MM.1S (cell line): ENCODE measurements around the gene TNFRSF12A.

Source experiments
- DNase-seq: peaks from one replicate; pipeline ENCODE4 v3.0.0-alpha.2; 2015
- H2AFZ ChIP-seq: fragments of 300-600 bp; sonication (generic); 2 replicates; pipeline ENCODE4 v1.6.0; 2016; ENCODE audit warnings: antibody characterized with exemption, low read length
- H3F3A ChIP-seq: fragments of 300-600 bp; sonication (generic); 2 replicates; pipeline ENCODE4 v1.6.1; 2016; ENCODE audit warnings: mild to moderate bottlenecking, antibody characterized with exemption, low read length, moderate library complexity, mixed read lengths; ENCODE audit not compliant: insufficient read depth
- H3K27ac ChIP-seq: fragments of 300-600 bp; sonication (generic); 2 replicates; pipeline ENCODE4 v1.5.1; 2016; ENCODE audit warnings: mild to moderate bottlenecking, low read length
- H3K27me3 ChIP-seq: fragments of 300-600 bp; sonication (generic); replicated peaks from 2 replicates; pipeline ENCODE4 v1.6.0; 2016; ENCODE audit warnings: low read length; ENCODE audit not compliant: insufficient read depth
- H3K36me3 ChIP-seq: fragments of 300-600 bp; sonication (generic); replicated peaks from 2 replicates; pipeline ENCODE4 v1.6.1; 2016; ENCODE audit warnings: mild to moderate bottlenecking, low read length, mixed read lengths; ENCODE audit not compliant: insufficient read depth
- H3K4me1 ChIP-seq: fragments of 300-600 bp; sonication (generic); 2 replicates; pipeline ENCODE4 v1.6.1; 2016; ENCODE audit warnings: low read length, mixed read lengths
- H3K4me2 ChIP-seq: fragments of 300-600 bp; sonication (generic); 2 replicates; pipeline ENCODE4 v1.6.0; 2016; ENCODE audit warnings: low read depth, low read length
- H3K4me3 ChIP-seq: fragments of 300-600 bp; sonication (generic); 2 replicates; pipeline ENCODE4 v1.5.1; 2016; ENCODE audit warnings: low read length, mixed read lengths
- H3K79me2 ChIP-seq: fragments of 300-600 bp; sonication (generic); 2 replicates; pipeline ENCODE4 v1.6.1; 2016; ENCODE audit warnings: mixed run types, low read length, mixed read lengths
- H3K9ac ChIP-seq: fragments of 300-600 bp; sonication (generic); 2 replicates; pipeline ENCODE4 v1.6.1; 2016; ENCODE audit warnings: low read length, mixed read lengths
- H3K9me2 ChIP-seq: fragments of 300-600 bp; sonication (generic); replicated peaks from 2 replicates; pipeline ENCODE4 v1.6.1; 2016; ENCODE audit warnings: mild to moderate bottlenecking, low read length, mixed read lengths; ENCODE audit not compliant: insufficient read depth
- H3K9me3 ChIP-seq: fragments of 300-600 bp; sonication (generic); replicated peaks from 2 replicates; pipeline ENCODE4 v1.6.1; 2016; ENCODE audit warnings: mild to moderate bottlenecking, low read length, mixed read lengths; ENCODE audit not compliant: insufficient read depth
- H4K20me1 ChIP-seq: fragments of 300-600 bp; sonication (generic); 2 replicates; pipeline ENCODE4 v1.6.1; 2016; ENCODE audit warnings: mild to moderate bottlenecking, low read length, moderate library complexity, mixed read lengths; ENCODE audit not compliant: insufficient read depth
- CTCF ChIP-seq: fragments of 300-600 bp; sonication (generic); IDR thresholded peaks from 2 replicates; pipeline ENCODE4 v1.5.1; 2016; ENCODE audit warnings: antibody characterized with exemption, low read length, mixed read lengths
- EZH2 ChIP-seq: fragments of 300-600 bp; sonication (generic); optimal IDR thresholded peaks from 2 replicates; pipeline ENCODE3; 2017; ENCODE audit warnings: low read depth, mild to moderate bottlenecking, antibody characterized with exemption, low read length, mixed read lengths
- EZH2phosphoT487 ChIP-seq: fragments of 300-600 bp; sonication (generic); IDR thresholded peaks from 2 replicates; pipeline ENCODE4 v1.6.1; 2018; ENCODE audit warnings: antibody characterized with exemption, low read length

Gene TNFRSF12A

GRCh38 chr16:2974319-2975056, 45.7 kb upstream of the TNFRSF12A start:
- H3K27ac ChIP-seq: no peak overlapping the region
- no peaks in the 10 kb centered on the region; the same call in 1 of the 2 replicates for H3K36me3 ChIP-seq
- H3K79me2 ChIP-seq: peaks cover 52% of the 10 kb centered on the region

DNA sequence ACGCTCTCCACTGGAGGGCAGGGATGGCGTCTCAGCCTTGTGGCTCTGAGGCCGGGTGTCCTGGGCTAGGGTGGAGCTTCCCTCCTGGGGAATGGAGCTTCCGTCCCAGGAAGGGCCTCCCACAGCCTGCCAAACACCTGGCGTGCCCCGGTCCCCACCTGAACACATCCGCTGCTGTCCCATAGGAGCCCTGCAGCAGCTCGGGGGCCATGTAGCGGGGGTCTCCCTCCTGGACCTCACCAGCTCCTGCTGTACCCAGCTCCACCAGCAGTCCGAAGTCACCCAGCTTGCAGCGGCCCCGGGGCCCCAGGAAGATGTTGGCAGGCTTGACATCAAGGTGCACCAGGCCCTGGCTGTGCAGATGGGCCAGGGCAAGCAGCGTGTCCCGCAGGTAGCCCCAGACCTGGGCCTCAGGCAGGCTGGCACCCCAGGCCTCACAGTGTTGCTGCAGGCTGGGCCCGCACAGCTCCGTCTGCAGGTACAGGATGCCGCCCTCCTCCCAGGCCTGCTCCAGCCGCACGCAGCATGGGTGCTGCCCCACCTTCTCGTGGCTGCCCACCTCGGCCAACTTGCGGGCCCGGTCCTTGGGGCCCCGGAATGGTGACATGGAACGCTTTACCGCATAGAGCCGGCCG, 44.9 kb upstream of the TNFRSF12A start:
- Histone ChIP-seq H3K36me3 (no peaks in the 10 kb centered on the region; the same call in 1 of the 2 replicates), H3K9ac (no peak overlapping the region), H3K4me2 (no peak overlapping the region), H3F3A (peaks cover 15% of the 10 kb centered on the region), H3K27me3 (no peaks in the 10 kb centered on the region), H4K20me1 (no peaks in the 10 kb centered on the region), H3K27ac (no peak overlapping the region), H3K9me3 (no peaks in the 10 kb centered on the region), H3K4me3 (no peak overlapping the region), H3K79me2 (peaks cover 51% of the 10 kb centered on the region), H3K9me2 (no peaks in the 10 kb centered on the region), H3K4me1 (no peaks in the 10 kb centered on the region), H2AFZ (no peak overlapping the region)
- DNase-seq: no peak
- TF ChIP-seq CTCF (no peak), EZH2phosphoT487 (no peak), EZH2 (no peak)

More at GRCh38 chr16:2974319-2975056, 45.7 kb upstream of the TNFRSF12A start:
- Histone ChIP-seq H3F3A (peaks cover 19% of the 10 kb centered on the region), H3K4me1 (no peaks in the 10 kb centered on the region), H2AFZ (no peak overlapping the region), H3K4me3 (no peak overlapping the region), H3K9me3 (no peaks in the 10 kb centered on the region), H3K4me2 (no peak overlapping the region), H3K9me2 (no peaks in the 10 kb centered on the region), H3K9ac (no peak overlapping the region), H3K27me3 (no peaks in the 10 kb centered on the region), H4K20me1 (no peaks in the 10 kb centered on the region)
- TF ChIP-seq CTCF: no peak
- TF ChIP-seq EZH2phosphoT487: no peak
- no peak for TF ChIP-seq EZH2
- no peak for DNase-seq

DNA sequence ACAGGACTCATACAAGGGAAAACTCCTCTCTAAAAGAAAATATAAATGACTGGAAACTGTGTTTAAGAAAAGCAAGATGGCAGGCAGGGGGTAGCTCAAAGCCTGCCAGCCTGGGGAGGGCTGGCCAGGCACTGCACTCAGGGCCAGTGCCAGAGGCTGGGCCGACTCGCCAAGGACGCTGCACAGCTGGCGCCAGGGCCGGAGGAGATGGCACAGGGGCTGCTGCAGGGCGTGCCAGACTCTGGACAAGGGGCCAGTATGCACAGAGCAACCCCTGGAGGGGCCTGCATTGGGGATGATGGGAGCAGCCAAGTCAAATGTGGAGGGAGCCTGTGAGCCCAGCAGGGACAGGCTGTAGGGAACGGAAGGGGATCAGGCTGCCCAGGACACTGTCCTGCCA, 44.0 kb upstream of the TNFRSF12A start:
- Histone ChIP-seq H3F3A (peaks cover 15% of the 10 kb centered on the region), H3K79me2 (peaks cover 42% of the 10 kb centered on the region), H4K20me1 (no peaks in the 10 kb centered on the region), H2AFZ (no peak overlapping the region), H3K27me3 (no peaks in the 10 kb centered on the region), H3K9me2 (no peaks in the 10 kb centered on the region), H3K4me3 (no peak overlapping the region), H3K9ac (no peak overlapping the region), H3K27ac (no peak overlapping the region), H3K9me3 (no peaks in the 10 kb centered on the region), H3K4me1 (no peaks in the 10 kb centered on the region), H3K36me3 (no peaks in the 10 kb centered on the region; the same call in 1 of the 2 replicates), H3K4me2 (no peak overlapping the region)
- no peak for DNase-seq
- TF ChIP-seq EZH2: no peak
- TF ChIP-seq EZH2phosphoT487: no peak
- no peak for TF ChIP-seq CTCF
